NCI-H2029 treated with DMSO at 0.1 percent for 48 hours (cell line): ENCODE data around the gene MYBPC1.

Experiments
- DNase-seq: peaks from one replicate; lab custom pipeline; 2025; lab: John Stamatoyannopoulos, UW

Gene MYBPC1

GRCh38 chr12:101695706-101696105 lies 100.9 kb downstream of the MYBPC1 start:
- DNase-seq = no peak

GRCh38 chr12:101696251-101697196 lies 101.8 kb downstream of the MYBPC1 start:
- DNase-seq = no peak

- no peak for DNase-seq
Measured at GRCh38 chr12:101697197-101697929, 102.6 kb downstream of the MYBPC1 start, which contains the start of gene CHPT1. TSS of gene CHPT1 (plus strand) at chr12:101697640. CDS start at chr12:101697862, 222 bp downstream.

GRCh38 chr12:101697930-101698799 lies 103.4 kb downstream of the MYBPC1 start:
- peak; percentile 16 for DNase-seq

GRCh38 chr12:101698800-101699347 lies 104.1 kb downstream of the MYBPC1 start:
- no peak for DNase-seq

GRCh38 chr12:101700299-101700820 lies 105.6 kb downstream of the MYBPC1 start:
- no peak for DNase-seq

GRCh38 chr12:101703487-101703886 lies 108.7 kb downstream of the MYBPC1 start:
- no peak for DNase-seq

- no peak for DNase-seq
Measured at GRCh38 chr12:101706403-101706802, 111.6 kb downstream of the MYBPC1 start.

GRCh38 chr12:101707131-101707782 lies 112.5 kb downstream of the MYBPC1 start:
- no peak for DNase-seq

- no peak for DNase-seq
Measured at GRCh38 chr12:101710288-101710687, 115.5 kb downstream of the MYBPC1 start.

- DNase-seq = no peak
Measured at GRCh38 chr12:101713059-101713682, 118.4 kb downstream of the MYBPC1 start.

- DNase-seq = no peak
Measured at GRCh38 chr12:101713930-101714329, 119.2 kb downstream of the MYBPC1 start.

GRCh38 chr12:101714877-101715444 lies 120.2 kb downstream of the MYBPC1 start:
- DNase-seq = no peak

GRCh38 chr12:101719566-101719965 lies 124.8 kb downstream of the MYBPC1 start:
- DNase-seq = no peak

- no peak for DNase-seq
Measured at GRCh38 chr12:101720118-101720517, 125.3 kb downstream of the MYBPC1 start.

GRCh38 chr12:101722392-101722791 lies 127.6 kb downstream of the MYBPC1 start:
- no peak for DNase-seq

GRCh38 chr12:101727098-101727497 lies 132.3 kb downstream of the MYBPC1 start:
- no peak for DNase-seq

- no peak for DNase-seq
Measured at GRCh38 chr12:101729842-101730241, 135.1 kb downstream of the MYBPC1 start.

GRCh38 chr12:101732318-101732717 lies 137.5 kb downstream of the MYBPC1 start:
- DNase-seq = no peak

GRCh38 chr12:101733166-101733565 lies 138.4 kb downstream of the MYBPC1 start:
- DNase-seq = no peak
